ENCODE data around the gene PTPRO. TPM values are rescaled to one million over a fixed set of nuclear protein-coding genes. Genes with fewer than 3 reads are reported as not detected.

PTPRO gene
- total RNA-seq, 1 experiment from 2014 or later, result 1.3 TPM

GRCh38 chr12:15527201-15528080, 205.1 kb downstream of the PTPRO start:
- Histone ChIP-seq H3K36me3 (no peaks in the 10 kb centered on the region), H3K27me3 (no peaks in the 10 kb centered on the region), H3K9me3 (peaks cover 5% of the 10 kb centered on the region; the same call in 1 of the 2 replicates), H3K4me3 (no peak overlapping the region)
- DNase-seq, result no peak

- no peaks in the 10 kb centered on the region for H3K36me3 ChIP-seq
- DNase-seq, result no peak
- no peaks in the 10 kb centered on the region for H3K27me3 ChIP-seq
- H3K4me3 ChIP-seq, result no peak overlapping the region
- H3K9me3 ChIP-seq, result peaks cover 5% of the 10 kb centered on the region; the same call in 1 of the 2 replicates
Observed at GRCh38 chr12:15528666-15529065, 206.4 kb downstream of the PTPRO start.

DNA sequence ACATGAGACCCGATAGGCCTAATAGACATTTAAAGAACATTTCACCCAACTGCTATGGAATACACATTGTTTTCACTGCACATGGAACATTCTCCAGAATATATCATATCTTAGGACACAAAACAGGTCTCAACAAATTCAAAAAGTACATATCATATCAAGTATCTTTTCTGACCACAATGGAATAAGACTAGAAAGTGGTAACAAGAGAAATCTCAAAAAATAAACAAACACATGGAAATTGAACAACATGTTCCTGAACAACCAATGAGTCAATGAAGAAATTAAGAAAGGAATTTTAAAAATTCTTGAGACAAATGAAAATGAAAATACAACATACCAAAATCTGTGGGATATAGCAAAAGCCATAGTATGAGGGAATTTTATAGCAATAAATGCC, 208.1 kb downstream of the PTPRO start:
- no peak for DNase-seq

DNA sequence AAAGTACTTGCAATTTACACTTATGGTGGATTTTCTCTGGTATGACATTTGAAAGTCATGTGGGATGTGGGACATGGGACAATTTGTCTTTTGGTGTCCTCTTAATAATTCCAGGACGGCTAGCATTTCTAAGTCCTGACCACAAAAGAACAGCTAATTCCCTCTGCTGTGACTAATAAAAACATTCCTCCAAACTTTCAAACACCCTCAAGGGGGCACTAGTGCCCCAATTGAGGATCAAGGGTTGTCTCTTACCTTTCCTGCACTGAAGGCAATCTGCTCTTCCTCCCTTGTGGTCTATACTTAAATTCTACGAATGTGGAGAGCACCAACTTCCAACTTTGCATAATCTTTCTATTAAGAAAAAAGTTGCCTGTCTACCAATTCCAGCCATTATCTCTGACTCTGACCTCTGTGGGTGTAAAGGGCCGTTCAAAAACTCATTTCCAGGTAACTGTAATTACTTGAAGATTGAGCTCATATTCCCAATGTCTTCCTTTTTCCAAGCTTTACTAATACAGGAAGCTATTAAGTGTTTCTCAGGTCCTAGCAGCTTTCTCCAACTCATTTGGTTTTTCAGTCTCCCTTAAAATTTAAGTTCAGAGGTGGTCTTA, 210.2 kb downstream of the PTPRO start:
- Histone ChIP-seq H3K36me3 (no peaks in the 10 kb centered on the region), H3K27me3 (no peaks in the 10 kb centered on the region), H3K9me3 (peaks cover 5% of the 10 kb centered on the region; the same call in 1 of the 2 replicates), H3K4me3 (no peak overlapping the region)
- DNase-seq, result peak; percentile 55

More for the DNA sequence above, 208.1 kb downstream of the PTPRO start:
- no peaks in the 10 kb centered on the region for H3K36me3 ChIP-seq
- peaks cover 5% of the 10 kb centered on the region; the same call in 1 of the 2 replicates for H3K9me3 ChIP-seq
- H3K4me3 ChIP-seq, result no peak overlapping the region
- H3K27me3 ChIP-seq, result no peaks in the 10 kb centered on the region

DNA sequence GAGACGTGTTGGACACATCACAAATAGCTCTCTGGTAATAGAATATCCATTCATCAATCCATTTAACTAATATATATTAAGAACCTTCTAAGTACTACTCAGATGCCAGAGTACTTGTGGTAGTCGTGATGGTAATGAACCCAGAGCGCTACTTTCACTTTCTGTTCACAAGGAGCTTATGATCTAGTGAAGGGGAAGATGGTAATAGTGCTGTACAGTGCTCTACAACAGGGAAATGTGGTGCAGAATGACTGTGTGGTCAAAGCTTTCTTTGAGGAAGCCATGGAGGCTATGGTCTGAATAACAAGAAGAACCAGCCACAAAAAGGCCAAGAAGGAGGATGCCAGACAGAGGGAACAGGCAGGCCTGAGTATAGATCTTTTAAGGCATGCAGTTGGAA, 212.0 kb downstream of the PTPRO start:
- Histone ChIP-seq H3K36me3 (no peaks in the 10 kb centered on the region), H3K27me3 (no peaks in the 10 kb centered on the region), H3K4me3 (no peak overlapping the region), H3K9me3 (no peaks in the 10 kb centered on the region)
- no peak for DNase-seq

GRCh38 chr12:15534874-15535273, 212.6 kb downstream of the PTPRO start:
- H3K9me3 ChIP-seq, result no peaks in the 10 kb centered on the region
- no peak overlapping the region for H3K4me3 ChIP-seq
- DNase-seq, result no peak
- H3K36me3 ChIP-seq, result no peaks in the 10 kb centered on the region
- H3K27me3 ChIP-seq, result no peaks in the 10 kb centered on the region

DNA sequence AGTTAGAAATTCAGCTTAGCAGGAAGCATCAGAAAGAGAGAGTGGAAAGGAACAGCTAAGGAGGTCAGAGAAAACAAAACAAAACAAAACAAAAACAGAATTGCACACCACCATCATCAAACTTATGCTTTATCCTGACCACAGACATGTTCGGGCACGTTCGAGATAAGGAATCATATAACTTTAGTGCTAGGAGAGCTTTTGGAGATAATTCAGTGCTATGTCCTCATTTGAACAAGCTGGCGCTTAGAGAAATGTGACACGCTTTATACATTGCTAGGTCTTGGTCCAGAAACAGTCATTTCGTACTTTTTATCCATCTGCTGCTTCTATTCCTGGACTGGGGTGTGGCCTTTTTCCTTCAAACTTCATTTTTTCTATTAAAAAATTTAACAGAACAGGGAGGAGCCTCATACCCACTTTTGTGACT, 213.1 kb downstream of the PTPRO start:
- H3K4me3 ChIP-seq, result no peak overlapping the region

DNA sequence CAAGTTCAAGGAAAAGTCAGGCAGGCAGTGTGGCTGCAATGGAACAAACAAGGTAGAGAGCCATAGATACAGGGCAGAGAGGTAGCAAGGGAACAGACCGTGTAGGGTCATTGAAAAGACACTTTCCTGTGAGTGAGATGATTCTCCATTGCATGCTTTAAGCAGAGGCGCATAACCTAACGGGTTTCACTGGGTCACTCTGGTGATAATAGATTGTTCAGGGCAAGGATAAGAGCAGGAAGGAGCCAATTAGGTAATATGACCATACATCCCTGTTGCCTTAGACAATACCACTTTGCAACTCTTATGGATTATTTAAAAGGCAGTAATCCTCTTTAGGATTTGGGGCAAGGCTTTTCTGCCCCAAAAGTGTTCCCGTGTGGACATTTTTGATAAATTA, 214.1 kb downstream of the PTPRO start:
- Histone ChIP-seq H3K27me3 (no peaks in the 10 kb centered on the region), H3K9me3 (no peaks in the 10 kb centered on the region), H3K36me3 (no peaks in the 10 kb centered on the region), H3K4me3 (no peak overlapping the region)
- DNase-seq, result no peak

More for the DNA sequence above, 213.1 kb downstream of the PTPRO start:
- Histone ChIP-seq H3K27me3 (no peaks in the 10 kb centered on the region), H3K9me3 (no peaks in the 10 kb centered on the region), H3K36me3 (no peaks in the 10 kb centered on the region)
- no peak for DNase-seq

GRCh38 chr12:15538881-15539280, 216.6 kb downstream of the PTPRO start:
- H3K36me3 ChIP-seq, result no peaks in the 10 kb centered on the region
- no peak overlapping the region for H3K4me3 ChIP-seq
- no peaks in the 10 kb centered on the region for H3K27me3 ChIP-seq
- DNase-seq, result no peak
- no peaks in the 10 kb centered on the region for H3K9me3 ChIP-seq

- DNase-seq, result no peak
Observed at GRCh38 chr12:15540005-15540404, 217.7 kb downstream of the PTPRO start.

GRCh38 chr12:15540469-15540872, 218.2 kb downstream of the PTPRO start:
- no peak overlapping the region for H3K4me3 ChIP-seq
- H3K9me3 ChIP-seq, result no peaks in the 10 kb centered on the region
- DNase-seq, result peak; percentile 16
- H3K27me3 ChIP-seq, result no peaks in the 10 kb centered on the region
- H3K36me3 ChIP-seq, result no peaks in the 10 kb centered on the region

More at GRCh38 chr12:15540005-15540404, 217.7 kb downstream of the PTPRO start:
- Histone ChIP-seq H3K27me3 (no peaks in the 10 kb centered on the region), H3K9me3 (no peaks in the 10 kb centered on the region), H3K4me3 (no peak overlapping the region), H3K36me3 (no peaks in the 10 kb centered on the region)

DNA sequence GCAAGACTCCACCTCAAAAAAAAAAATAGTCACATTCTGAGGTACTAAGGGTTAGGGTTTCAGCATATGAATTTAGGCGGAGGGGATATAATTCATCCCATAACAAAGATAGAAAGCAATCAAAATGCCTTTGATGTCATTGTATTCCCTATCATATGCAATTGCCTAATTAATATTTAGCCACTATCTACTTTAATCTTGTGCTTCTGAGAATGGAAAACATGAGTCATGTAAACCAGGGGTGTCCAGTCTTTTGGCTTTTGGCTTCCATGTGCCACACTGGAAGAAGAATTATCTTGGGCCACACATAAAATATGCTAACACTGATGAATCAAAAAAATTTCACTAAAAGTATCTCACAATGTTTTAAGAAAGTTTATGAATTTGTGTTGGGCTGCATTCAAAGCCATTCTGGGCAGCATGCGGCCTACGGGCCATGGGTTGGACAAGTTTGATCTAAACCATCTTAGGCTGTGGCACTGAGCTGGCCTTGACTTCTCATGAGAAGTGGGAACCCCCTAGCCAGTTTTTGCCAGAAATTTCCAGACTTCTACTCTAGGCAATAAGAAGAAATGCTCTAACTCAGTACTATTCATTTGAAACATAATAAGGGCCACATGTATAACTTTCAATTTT, 219.8 kb downstream of the PTPRO start:
- no peaks in the 10 kb centered on the region for H3K9me3 ChIP-seq
- no peaks in the 10 kb centered on the region for H3K36me3 ChIP-seq
- no peaks in the 10 kb centered on the region for H3K27me3 ChIP-seq
- no peak overlapping the region for H3K4me3 ChIP-seq
- no peak for DNase-seq

- no peaks in the 10 kb centered on the region for H3K36me3 ChIP-seq
- H3K9me3 ChIP-seq, result no peaks in the 10 kb centered on the region
- H3K4me3 ChIP-seq, result no peak overlapping the region
- H3K27me3 ChIP-seq, result no peaks in the 10 kb centered on the region
- DNase-seq, result no peak
Observed at GRCh38 chr12:15543347-15543746, 221.0 kb downstream of the PTPRO start.

DNA sequence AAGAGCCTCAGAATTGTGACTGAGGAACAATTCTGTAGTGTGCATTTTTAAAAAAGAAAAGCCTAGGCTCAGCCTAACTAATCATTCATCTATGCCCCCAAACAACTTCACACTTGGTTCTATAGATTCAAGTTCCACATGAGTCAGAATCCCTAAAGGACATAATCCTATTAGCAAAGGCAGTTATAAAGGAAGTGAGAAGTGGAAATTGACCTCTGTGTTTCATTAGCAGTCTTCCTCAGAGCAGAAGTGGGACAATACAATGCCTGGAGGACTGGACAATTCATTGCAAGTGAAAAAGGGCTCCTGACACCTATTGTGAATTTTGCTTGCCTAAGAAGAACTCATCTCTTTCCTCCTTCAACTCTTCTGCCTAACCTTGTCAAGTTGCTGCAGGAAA, 222.3 kb downstream of the PTPRO start:
- Histone ChIP-seq H3K27me3 (no peaks in the 10 kb centered on the region), H3K36me3 (no peaks in the 10 kb centered on the region), H3K4me3 (no peak overlapping the region), H3K9me3 (no peaks in the 10 kb centered on the region)
- no peak for DNase-seq

DNA sequence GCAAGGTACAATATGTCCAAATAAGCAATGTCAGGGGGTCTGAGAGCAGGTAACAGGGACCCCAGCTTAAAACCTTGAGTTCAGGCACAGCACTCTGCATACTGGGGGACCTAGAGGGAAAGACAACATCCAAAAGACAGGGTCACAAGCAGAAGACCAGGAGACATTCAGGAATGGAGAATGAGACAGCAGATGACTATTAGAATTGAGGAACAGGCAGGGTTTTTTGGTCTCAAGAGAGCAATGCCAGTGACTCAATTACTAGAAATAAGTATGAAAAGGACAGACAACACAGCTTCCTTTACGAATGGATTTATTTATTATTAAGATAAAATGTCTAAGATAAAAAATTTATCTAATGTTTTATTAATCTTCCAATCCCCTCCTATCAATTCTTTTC, 223.0 kb downstream of the PTPRO start:
- Histone ChIP-seq H3K27me3 (no peaks in the 10 kb centered on the region), H3K36me3 (no peaks in the 10 kb centered on the region), H3K4me3 (no peak overlapping the region), H3K9me3 (no peaks in the 10 kb centered on the region)
- DNase-seq, result no peak

DNA sequence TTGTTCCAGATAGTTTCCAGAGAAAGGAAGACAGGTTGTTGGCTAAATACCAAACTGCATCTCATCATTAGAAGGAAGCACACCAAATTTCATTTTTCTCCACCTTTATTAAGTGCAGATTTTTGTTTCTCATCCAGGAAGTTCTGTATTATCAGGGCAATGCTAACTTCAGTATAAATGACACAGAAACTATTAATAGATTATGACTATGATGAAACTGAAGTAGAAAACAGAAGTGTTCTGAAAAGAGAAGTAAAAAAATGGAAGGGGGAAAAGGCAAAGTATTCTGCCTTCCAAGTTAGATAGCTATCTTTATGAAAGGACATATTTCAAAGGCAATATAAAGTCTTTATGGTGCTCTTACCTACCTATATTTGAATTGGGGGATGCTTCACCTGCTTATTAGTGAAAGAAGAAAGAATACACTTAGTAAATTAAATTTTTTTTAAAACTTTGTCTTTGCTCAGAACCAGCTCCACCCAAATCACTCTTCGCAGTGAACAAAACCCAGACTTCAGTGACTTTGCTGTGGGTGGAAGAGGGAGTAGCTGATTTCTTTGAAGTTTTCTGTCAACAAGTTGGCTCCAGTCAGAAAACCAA, 223.9 kb downstream of the PTPRO start:
- no peak overlapping the region for H3K4me3 ChIP-seq
- H3K36me3 ChIP-seq, result no peaks in the 10 kb centered on the region
- H3K9me3 ChIP-seq, result no peaks in the 10 kb centered on the region
- H3K27me3 ChIP-seq, result no peaks in the 10 kb centered on the region
- DNase-seq, result no peak

- Histone ChIP-seq H3K9me3 (no peaks in the 10 kb centered on the region), H3K36me3 (no peaks in the 10 kb centered on the region), H3K4me3 (no peak overlapping the region), H3K27me3 (no peaks in the 10 kb centered on the region)
- no peak for DNase-seq
Observed at GRCh38 chr12:15547063-15547462, 224.8 kb downstream of the PTPRO start.
